ENCODE measurements around the gene CUEDC2. TPM values are rescaled to one million over a fixed set of nuclear protein-coding genes. Genes with fewer than 3 reads are reported as not detected.
A peak's percentile ranks its signal among the peaks of the same experiment; 100 is the strongest.

The CUEDC2 gene
- total RNA-seq, 1 donor from 2014 or later, result 72.3 TPM

- Histone ChIP-seq H3K9me3 (replicated peaks) (no peaks in the 10 kb centered on the region), H3K36me3 (peaks cover 20% of the 10 kb centered on the region), H3K4me1 (peaks cover 53% of the 10 kb centered on the region), H3K4me3 (peak overlapping the region; percentile 82), H3K27me3 (ENCODE audit: low read depth) (peaks cover 17% of the 10 kb centered on the region), H3K27ac (replicated peaks) (peak overlapping the region; percentile 95)
- peak; percentile 86 for TF ChIP-seq CTCF (IDR thresholded peaks at IDR 0.05; ENCODE audit: borderline replicate concordance)
- intact Hi-C loops (cut with micrococcal nuclease), result no loop called here
- DNase-seq, result peak; percentile 80
Observed at GRCh38 chr10:102422545-102423129, 9.7 kb downstream of the CUEDC2 start.

DNA sequence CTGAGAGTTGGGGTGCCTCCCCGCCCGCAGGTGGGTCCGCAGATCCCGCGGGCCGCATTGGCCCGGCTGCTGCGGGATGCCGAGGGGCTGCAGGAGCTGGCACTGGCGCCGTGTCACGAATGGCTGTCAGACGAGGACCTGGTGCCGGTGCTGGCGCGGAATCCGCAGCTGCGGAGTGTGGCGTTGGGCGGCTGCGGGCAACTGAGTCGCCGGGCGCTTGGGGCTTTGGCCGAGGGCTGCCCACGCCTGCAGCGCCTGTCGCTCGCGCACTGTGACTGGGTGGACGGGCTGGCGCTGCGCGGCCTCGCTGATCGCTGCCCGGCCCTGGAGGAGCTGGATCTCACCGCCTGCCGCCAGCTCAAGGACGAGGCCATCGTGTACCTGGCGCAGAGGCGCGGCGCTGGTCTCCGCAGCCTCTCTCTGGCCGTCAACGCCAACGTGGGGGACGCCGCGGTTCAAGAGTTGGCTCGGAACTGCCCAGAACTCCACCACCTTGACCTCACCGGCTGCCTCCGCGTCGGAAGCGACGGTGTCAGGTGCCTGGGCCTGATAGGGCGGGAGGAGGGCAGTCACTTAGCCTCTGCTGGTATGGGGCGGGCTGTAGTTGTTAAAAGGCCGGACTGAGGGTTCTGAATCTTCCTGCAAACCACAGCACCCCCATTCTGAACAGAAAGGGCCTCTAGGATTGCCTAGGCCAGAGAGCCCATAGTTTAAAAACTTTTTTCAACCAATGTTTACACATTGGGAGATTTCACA, 10.4 kb downstream of the CUEDC2 start:
- Histone ChIP-seq H3K27ac (replicated peaks) (peak overlapping the region; percentile 95), H3K4me1 (peaks cover 53% of the 10 kb centered on the region), H3K27me3 (ENCODE audit: low read depth) (peaks cover 24% of the 10 kb centered on the region), H3K36me3 (peaks cover 20% of the 10 kb centered on the region), H3K4me3 (peak overlapping the region; percentile 82), H3K9me3 (replicated peaks) (no peaks in the 10 kb centered on the region)
- intact Hi-C loops (cut with micrococcal nuclease), result no loop called here
- no peak for TF ChIP-seq CTCF (IDR thresholded peaks at IDR 0.05; ENCODE audit: borderline replicate concordance)
- DNase-seq, result no peak

DNA sequence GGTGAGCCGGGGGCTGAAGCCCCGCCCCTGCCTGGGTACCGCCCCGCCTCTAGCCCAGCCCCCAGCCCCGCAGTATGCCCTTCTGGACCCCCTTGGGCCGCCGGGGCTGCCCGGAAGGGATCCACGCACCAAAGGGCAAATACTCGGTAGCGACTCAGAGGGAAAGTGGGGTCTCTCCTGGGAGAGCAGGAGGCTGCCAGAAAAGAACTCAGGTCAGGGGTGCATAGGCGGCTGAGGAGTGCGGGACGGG, 10.9 kb downstream of the CUEDC2 start:
- Histone ChIP-seq H3K4me1 (peaks cover 53% of the 10 kb centered on the region), H3K27me3 (ENCODE audit: low read depth) (peaks cover 29% of the 10 kb centered on the region), H3K4me3 (peak overlapping the region; percentile 82), H3K9me3 (replicated peaks) (no peaks in the 10 kb centered on the region), H3K36me3 (peaks cover 20% of the 10 kb centered on the region), H3K27ac (replicated peaks) (peak overlapping the region; percentile 95)
- intact Hi-C loops (cut with micrococcal nuclease), result no loop called here
- DNase-seq, result no peak
- TF ChIP-seq CTCF (IDR thresholded peaks at IDR 0.05; ENCODE audit: borderline replicate concordance), result no peak

GRCh38 chr10:102420714-102421506, 11.5 kb downstream of the CUEDC2 start, which contains the start of gene FBXL15:
Gene FBXL15, plus strand, starts transcription at chr10:102420836. Its CDS starts 294 bp downstream, at chr10:102421130.
- Histone ChIP-seq H3K27ac (replicated peaks) (peak within 1 kb of the TSS; percentile 95), H3K36me3 (peaks cover 20% of the 10 kb centered on the region), H3K27me3 (ENCODE audit: low read depth) (peaks cover 34% of the 10 kb centered on the region), H3K4me3 (peak within 1 kb of the TSS; percentile 82), H3K9me3 (replicated peaks) (no peaks in the 10 kb centered on the region), H3K4me1 (peaks cover 53% of the 10 kb centered on the region)
- TF ChIP-seq CTCF (IDR thresholded peaks at IDR 0.05; ENCODE audit: borderline replicate concordance), result peak; percentile 13
- intact Hi-C loops (cut with micrococcal nuclease), result no loop called here
- peak; percentile 96 for DNase-seq

GRCh38 chr10:102420181-102420713, 12.1 kb downstream of the CUEDC2 start:
- peaks cover 40% of the 10 kb centered on the region for H3K27me3 ChIP-seq (ENCODE audit: low read depth)
- DNase-seq, result no peak
- H3K4me3 ChIP-seq, result peak overlapping the region; percentile 82
- TF ChIP-seq CTCF (IDR thresholded peaks at IDR 0.05; ENCODE audit: borderline replicate concordance), result no peak
- intact Hi-C loops (cut with micrococcal nuclease), result no loop called here
- peaks cover 20% of the 10 kb centered on the region for H3K36me3 ChIP-seq
- H3K9me3 ChIP-seq (replicated peaks), result no peaks in the 10 kb centered on the region
- peak overlapping the region; percentile 95 for H3K27ac ChIP-seq (replicated peaks)
- H3K4me1 ChIP-seq, result peaks cover 53% of the 10 kb centered on the region

Measured in left ventricle myocardium inferior (tissue), 1 donor.